CD14-positive monocyte (primary cell): ENCODE measurements around the gene PRPF19. TPM values are rescaled to one million over a fixed set of nuclear protein-coding genes. Genes with fewer than 3 reads are reported as not detected.

ENCODE experiments used
- DNase-seq, 3 donors: peaks; one replicate each; pipeline ENCODE4 v3.0.0-alpha.2; 2011 to 2022
- H2AFZ ChIP-seq: 2 replicates; pipeline ENCODE4 v1.6.0; 2012; ENCODE audit warnings: mild to moderate bottlenecking, low read depth, low read length, inconsistent platforms; ENCODE audit not compliant: insufficient read depth, poor library complexity, severe bottlenecking
- H3K27ac ChIP-seq, 2 donors: 1 replicate in 1 of 2; 2 replicates in 1 of 2; pipeline ENCODE4 v1.5.1; 2012 to 2013; ENCODE audit warnings: low read length in 2 of 2, control low read depth in 1 of 2, inconsistent platforms in 1 of 2, low read depth in 1 of 2, mild to moderate bottlenecking in 1 of 2
- H3K27me3 ChIP-seq, 2 donors: one replicate each; pipeline versions ENCODE4 v1.6.0 to v1.6.1; 2011 to 2013; ENCODE audit warnings: low read length in 2 of 2; ENCODE audit not compliant: control insufficient read depth in 2 of 2, insufficient read depth in 2 of 2
- H3K36me3 ChIP-seq, 2 donors: replicated peaks in 1 of 2; 1 replicate in 1 of 2; 2 replicates in 1 of 2; pipeline versions ENCODE4 v1.5.1 to v1.6.1; 2012 to 2013; ENCODE audit warnings: low read length in 2 of 2, control low read depth in 1 of 2, inconsistent platforms in 1 of 2, mild to moderate bottlenecking in 1 of 2; ENCODE audit not compliant: insufficient read depth in 2 of 2, control insufficient read depth in 1 of 2
- H3K4me1 ChIP-seq, 2 donors: 1 replicate in 1 of 2; 2 replicates in 1 of 2; pipeline versions ENCODE4 v1.5.1 to v1.6.1; 2012 to 2013; ENCODE audit warnings: low read length in 2 of 2, control low read depth in 1 of 2, inconsistent platforms in 1 of 2, mild to moderate bottlenecking in 1 of 2, moderate library complexity in 1 of 2; ENCODE audit not compliant: insufficient read depth in 2 of 2, control insufficient read depth in 1 of 2
- H3K4me2 ChIP-seq: replicated peaks from 2 replicates; pipeline ENCODE3; 2012; ENCODE audit warnings: low read length, moderate library complexity, mild to moderate bottlenecking; ENCODE audit not compliant: poor library complexity, severe bottlenecking; ENCODE audit errors: extremely low read depth
- H3K4me3 ChIP-seq, 3 experiments: fragments of 200-600 bp in 1 of 3; sonication (generic) in 1 of 3; replicated peaks in 1 of 3; 1 replicate in 2 of 3; 2 replicates in 1 of 3; pipeline ENCODE4 v1.5.1; 2011 to 2013; ENCODE audit warnings: low read length in 3 of 3, mild to moderate bottlenecking in 3 of 3, control low read depth in 2 of 3, low read depth in 2 of 3, inconsistent platforms in 1 of 3, moderate library complexity in 1 of 3
- H3K79me2 ChIP-seq: 2 replicates; pipeline ENCODE4 v1.6.0; 2012; ENCODE audit warnings: mild to moderate bottlenecking, control low read depth, inconsistent platforms, low read length, moderate library complexity; ENCODE audit not compliant: insufficient read depth
- H3K9ac ChIP-seq: 2 replicates; pipeline ENCODE4 v1.6.0; 2017; ENCODE audit warnings: low read length, mild to moderate bottlenecking; ENCODE audit not compliant: insufficient read depth, poor library complexity, severe bottlenecking
- H3K9me3 ChIP-seq, 2 donors: replicated peaks in 1 of 2; 1 replicate in 1 of 2; 2 replicates in 1 of 2; pipeline versions ENCODE4 v1.5.1 to v1.6.1; 2012 to 2013; ENCODE audit warnings: low read length in 2 of 2, control low read depth in 1 of 2; ENCODE audit not compliant: control insufficient read depth in 1 of 2, insufficient read depth in 1 of 2
- H4K20me1 ChIP-seq: 2 replicates; pipeline ENCODE4 v1.6.0; 2012; ENCODE audit warnings: mild to moderate bottlenecking, low read length, control low read depth, moderate library complexity; ENCODE audit not compliant: insufficient read depth
- H3K27ac Mint-ChIP-seq, 7 donors: one replicate each; pipeline ENCODE4 v1.8.0; 2020; ENCODE audit warnings: mild to moderate bottlenecking in 7 of 7, mixed read lengths in 7 of 7, moderate library complexity in 6 of 7, inconsistent platforms in 2 of 7
- H3K27me3 Mint-ChIP-seq, 3 donors: one replicate each; pipeline ENCODE4 v1.8.0; 2021 to 2022; ENCODE audit warnings: low read depth in 3 of 3, mild to moderate bottlenecking in 3 of 3, mixed read lengths in 3 of 3, moderate library complexity in 3 of 3, inconsistent platforms in 1 of 3
- H3K36me3 Mint-ChIP-seq, 2 donors: one replicate each; pipeline ENCODE4 v1.8.0; 2020; ENCODE audit warnings: mixed read lengths in 2 of 2, inconsistent platforms in 1 of 2, mild to moderate bottlenecking in 1 of 2
- H3K4me1 Mint-ChIP-seq: one replicate; pipeline ENCODE4 v1.8.0; 2020; ENCODE audit warnings: mild to moderate bottlenecking, mixed read lengths
- H3K4me3 Mint-ChIP-seq, 2 donors: one replicate each; pipeline ENCODE4 v1.8.0; 2020; ENCODE audit warnings: mild to moderate bottlenecking in 2 of 2, mixed read lengths in 2 of 2, moderate library complexity in 1 of 2
- H3K9me3 Mint-ChIP-seq, 7 donors: one replicate each; pipeline ENCODE4 v1.8.0; 2020 to 2022; ENCODE audit warnings: mixed read lengths in 7 of 7, mild to moderate bottlenecking in 6 of 7, moderate library complexity in 6 of 7, inconsistent platforms in 2 of 7
- CTCF ChIP-seq: fragments of 200-600 bp; IDR thresholded peaks from one replicate; pipeline ENCODE4 v1.8.0; 2022; ENCODE audit warnings: antibody characterized with exemption, mild to moderate bottlenecking
- WGBS: methylation state at CpG from one replicate; pipeline ENCODE4 v1.1.5; 2013; ENCODE audit warnings: missing lambda C conversion rate; ENCODE audit not compliant: insufficient coverage; 5-methylcytosine and 5-hydroxymethylcytosine counted together
- intact Hi-C, 2 donors: fragments of 100-400 bp; cut with micrococcal nuclease; formaldehyde crosslinking; loops; one replicate each; pipeline versions ENCODE4 v1.15.0 to v1.15.1; 2023
- polyA plus RNA-seq, 3 donors: library from polyadenylated mRNA; depleted of rRNA in 1 of 3; unstranded in 2 of 3; stranded (reverse) in 1 of 3; fragments of 300-500 nt in 2 of 3; fragments of >200 nt in 1 of 3; fragmentation: Illumina TruSeq in 2 of 3; gene quantifications; 1 replicate in 2 of 3; 2 replicates in 1 of 3; pipeline ENCODE4 v1.2.3, GENCODE V29; 2012 to 2021

Gene PRPF19
- polyA plus RNA-seq, 3 donors = 7.8 to 33.2 (median 12.2) TPM

DNA sequence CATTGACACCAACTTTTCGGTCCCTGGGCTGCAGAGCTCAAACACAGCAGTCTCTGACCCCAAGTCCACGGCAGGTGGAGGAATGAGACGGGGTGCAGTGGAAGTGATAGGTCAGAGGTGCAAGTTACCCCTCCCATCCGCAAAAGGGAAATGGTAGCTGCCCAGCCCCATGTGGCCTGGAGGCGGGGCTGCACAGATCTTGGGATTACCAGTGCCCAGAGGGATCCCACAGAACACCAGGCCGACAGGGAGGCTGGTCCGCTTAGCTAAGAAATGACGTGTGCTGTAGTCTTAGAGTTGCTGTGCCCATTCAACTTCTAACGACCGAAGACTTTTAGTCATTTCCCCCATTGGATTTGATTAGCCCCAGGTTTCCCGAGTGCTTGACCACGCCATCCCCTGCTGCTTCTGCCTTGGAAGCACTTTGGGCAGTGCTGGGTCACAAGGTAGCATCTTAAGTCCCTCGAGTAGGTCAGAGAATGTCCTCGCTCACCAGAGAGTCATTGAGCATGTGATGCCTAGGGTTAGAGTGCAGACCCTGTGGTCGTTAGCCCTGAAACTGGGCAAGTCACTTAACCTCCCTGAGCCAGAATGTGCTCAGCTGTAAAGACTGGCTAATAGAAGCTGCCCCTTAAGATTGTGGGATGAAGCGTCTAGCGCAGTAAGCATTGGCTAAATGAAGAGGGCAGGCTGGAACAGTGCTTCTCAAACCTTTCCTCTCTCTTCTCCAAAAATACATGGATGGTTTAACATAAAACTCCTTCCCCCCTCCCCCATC is 54.9 kb downstream of the PRPF19 start:
- Mint-ChIP-seq H3K4me3 (no peak overlapping the region), H3K4me1 (peaks cover 18% of the 10 kb centered on the region), H3K36me3 (peaks cover 44 to 59% of the 10 kb centered on the region in 2 donors), H3K9me3 (peaks cover 0 to 4% (median 3%) of the 10 kb centered on the region in 7 donors), H3K27ac (peak overlapping the region in 1 of 7 donors; percentile 58), H3K27me3 (peaks cover 12 to 20% (median 13%) of the 10 kb centered on the region in 3 donors)
- WGBS = 98% methylated on average over 12 of the region's 17 CpGs
- DNase-seq = no peak
- H3K79me2 ChIP-seq = no peaks in the 10 kb centered on the region
- H3K27ac ChIP-seq = no peak overlapping the region
- H3K9ac ChIP-seq = no peak overlapping the region
- intact Hi-C loops = no loop called here
- H3K36me3 ChIP-seq = peaks cover 44 to 47% of the 10 kb centered on the region in 2 donors
- peaks cover 3 to 12% of the 10 kb centered on the region in 2 donors for H3K4me1 ChIP-seq
- no peaks in the 10 kb centered on the region for H3K9me3 ChIP-seq
- no peak overlapping the region for H2AFZ ChIP-seq
- no peak overlapping the region for H3K4me2 ChIP-seq
- H4K20me1 ChIP-seq = no peaks in the 10 kb centered on the region
- TF ChIP-seq CTCF = no peak
- peaks cover 0 to 6% of the 10 kb centered on the region in 2 donors for H3K27me3 ChIP-seq
- H3K4me3 ChIP-seq = no peak overlapping the region

- no peak overlapping the region for H3K27ac ChIP-seq
- H3K36me3 ChIP-seq = peaks cover 44 to 51% of the 10 kb centered on the region in 2 donors
- Mint-ChIP-seq H3K4me3 (no peak overlapping the region), H3K4me1 (peaks cover 15% of the 10 kb centered on the region), H3K9me3 (peaks cover 0 to 4% (median 0%) of the 10 kb centered on the region in 7 donors), H3K27ac (no peak overlapping the region), H3K27me3 (peaks cover 4 to 10% (median 4%) of the 10 kb centered on the region in 3 donors), H3K36me3 (peaks cover 49 to 60% of the 10 kb centered on the region in 2 donors)
- H4K20me1 ChIP-seq = no peaks in the 10 kb centered on the region
- no peak overlapping the region for H2AFZ ChIP-seq
- H3K79me2 ChIP-seq = peaks cover 5% of the 10 kb centered on the region
- TF ChIP-seq CTCF = no peak
- DNase-seq = no peak
- WGBS = 94% methylated on average over 26 of the region's 29 CpGs
- H3K4me3 ChIP-seq = no peak overlapping the region
- H3K4me2 ChIP-seq = no peak overlapping the region
- H3K4me1 ChIP-seq = peaks cover 0 to 6% of the 10 kb centered on the region in 2 donors
- intact Hi-C loops = no loop called here
- no peaks in the 10 kb centered on the region for H3K9me3 ChIP-seq
- peaks cover 0 to 3% of the 10 kb centered on the region in 2 donors for H3K27me3 ChIP-seq
- no peak overlapping the region for H3K9ac ChIP-seq
These were observed 56.5 kb downstream of the PRPF19 start for GRCh38 chr11:60849641-60850520.
